ENCODE results near the gene DAB2IP.
"Not testable (repeated sequence)": the region's sequence is repeated elsewhere in the genome, so short reads cannot be mapped to it uniquely, and the experiment has no call there.

The DAB2IP gene

DNA sequence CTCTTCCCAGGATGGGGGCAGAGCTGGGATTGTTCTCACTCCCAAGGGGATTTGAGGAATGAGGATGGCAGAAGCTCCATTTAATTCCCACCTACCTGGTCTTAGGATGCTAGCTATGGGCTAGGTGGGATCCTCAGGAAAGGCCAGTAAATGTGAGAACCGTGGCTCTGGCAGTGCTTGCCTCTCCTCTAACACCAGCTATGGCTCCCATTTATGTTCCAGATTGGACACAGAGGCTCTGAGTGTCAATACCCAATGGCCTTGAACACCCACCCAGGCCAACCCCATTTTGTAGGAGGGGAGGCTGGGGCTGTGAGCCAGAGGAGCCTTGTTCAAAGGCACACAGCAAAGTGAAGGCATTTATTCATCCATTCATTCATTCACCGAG is 10.2 kb upstream of the DAB2IP start:
- Histone ChIP-seq H3K9me3 (ENCODE audit: insufficient read depth, low read depth, low read length) (no peaks in the 10 kb centered on the region), H2AFZ (ENCODE audit: insufficient read depth, low read length, poor library complexity) (no peak overlapping the region), H3K27me3 (ENCODE audit: insufficient read depth, low read length) (no peaks in the 10 kb centered on the region), H3K4ac (ENCODE audit: low read depth, low read length) (no peak overlapping the region), H3K79me1 (ENCODE audit: low read length) (peaks cover 6% of the 10 kb centered on the region), H3K4me3 (ENCODE audit: low read depth, low read length) (no peak overlapping the region), H3K36me3 (ENCODE audit: control insufficient read depth in 1 of 2, insufficient read depth in 2 of 2, low read length in 2 of 2) (no peaks in the 10 kb centered on the region), H3K27ac (ENCODE audit: low read depth, low read length) (no peak overlapping the region), H3K23ac (ENCODE audit: low read length) (no peak overlapping the region), H2BK5ac (ENCODE audit: low read depth, low read length, poor library complexity) (no peak overlapping the region), H3K14ac (ENCODE audit: low read length) (no peak overlapping the region), H3K4me1 (ENCODE audit: control insufficient read depth in 1 of 2, insufficient read depth in 2 of 2, low read length in 2 of 2) (peaks cover 14% of the 10 kb centered on the region in 2 experiments), H4K8ac (ENCODE audit: low read depth, low read length) (no peak overlapping the region), H3K79me2 (ENCODE audit: control insufficient read depth, insufficient read depth, low read length, poor library complexity) (no peaks in the 10 kb centered on the region), H3K9ac (ENCODE audit: low read length) (no peak overlapping the region), H3K4me2 (ENCODE audit: low read length) (no peak overlapping the region), H4K91ac (ENCODE audit: low read depth, low read length) (no peak overlapping the region), H3K18ac (ENCODE audit: low read length) (no peak overlapping the region), H2AK5ac (ENCODE audit: low read length) (peak overlapping the region; percentile 32), H2BK120ac (ENCODE audit: insufficient read depth, low read length, poor library complexity) (no peak overlapping the region), H4K12ac (ENCODE audit: low read depth, low read length) (no peak overlapping the region), H2BK12ac (ENCODE audit: low read length) (no peak overlapping the region)
- no CpG with 5 or more reads among the region's 2 CpGs for WGBS (ENCODE audit: extremely low coverage, insufficient coverage, insufficient read length)
- DNase-seq: no peak

DNA sequence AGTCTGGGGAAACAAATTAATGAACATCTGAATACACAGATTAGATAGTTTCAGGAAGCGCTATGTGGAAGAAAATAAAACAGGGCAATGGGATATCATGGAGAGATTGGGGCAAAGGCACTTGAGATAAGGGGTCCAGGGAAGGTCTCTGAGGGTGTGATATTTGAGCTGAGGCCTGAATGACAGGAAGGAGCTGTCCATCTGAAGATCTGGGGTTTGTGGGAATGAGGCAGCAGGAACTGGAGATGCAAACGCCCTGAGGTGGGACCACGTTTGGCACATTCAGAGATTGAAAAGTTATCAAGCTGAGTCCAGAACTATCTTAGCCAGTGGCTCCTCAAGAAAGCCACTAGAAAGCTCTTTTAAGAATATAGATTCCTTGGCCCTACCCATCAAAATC is 8.7 kb upstream of the DAB2IP start:
- WGBS (ENCODE audit: extremely low coverage, insufficient coverage, insufficient read length): no CpG with 5 or more reads among the region's 3 CpGs

DNA sequence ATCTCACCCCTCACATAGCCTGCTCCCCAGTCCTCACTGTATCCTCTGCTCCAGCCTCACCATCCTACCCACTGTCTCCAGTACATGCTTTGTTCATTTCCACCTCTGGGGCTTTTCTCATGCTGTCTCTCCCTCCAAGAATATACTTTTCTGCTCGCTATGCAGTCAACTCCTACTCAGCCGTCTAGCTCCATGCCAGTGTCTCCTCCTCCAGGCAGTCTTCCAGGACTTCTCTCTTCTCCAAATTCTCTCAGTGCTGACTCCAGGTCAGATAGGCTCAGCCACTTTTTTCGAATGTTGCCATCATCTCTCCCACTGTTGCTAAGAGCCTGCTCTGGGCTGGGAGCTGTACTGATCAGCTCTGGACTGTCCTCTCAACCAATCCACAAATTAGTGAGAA is 8.0 kb upstream of the DAB2IP start:
- Histone ChIP-seq H4K8ac (ENCODE audit: low read depth, low read length) (no peak overlapping the region), H3K4me2 (ENCODE audit: low read length) (no peak overlapping the region), H3K4me1 (ENCODE audit: control insufficient read depth in 1 of 2, insufficient read depth in 2 of 2, low read length in 2 of 2) (peaks cover 22 to 24% of the 10 kb centered on the region in 2 experiments), H3K23ac (ENCODE audit: low read length) (no peak overlapping the region), H2AK5ac (ENCODE audit: low read length) (no peak overlapping the region), H3K79me1 (ENCODE audit: low read length) (peaks cover 13% of the 10 kb centered on the region), H2BK120ac (ENCODE audit: insufficient read depth, low read length, poor library complexity) (no peak overlapping the region), H3K36me3 (ENCODE audit: control insufficient read depth in 1 of 2, insufficient read depth in 2 of 2, low read length in 2 of 2) (no peaks in the 10 kb centered on the region), H4K12ac (ENCODE audit: low read depth, low read length) (no peak overlapping the region), H3K4ac (ENCODE audit: low read depth, low read length) (no peak overlapping the region), H3K18ac (ENCODE audit: low read length) (peak overlapping the region; percentile 33), H3K14ac (ENCODE audit: low read length) (no peak overlapping the region), H2BK5ac (ENCODE audit: low read depth, low read length, poor library complexity) (no peak overlapping the region), H3K9me3 (ENCODE audit: insufficient read depth, low read depth, low read length) (no peaks in the 10 kb centered on the region), H3K79me2 (ENCODE audit: control insufficient read depth, insufficient read depth, low read length, poor library complexity) (no peaks in the 10 kb centered on the region), H2AFZ (ENCODE audit: insufficient read depth, low read length, poor library complexity) (no peak overlapping the region), H3K27ac (ENCODE audit: low read depth, low read length) (no peak overlapping the region), H3K9ac (ENCODE audit: low read length) (no peak overlapping the region), H3K4me3 (ENCODE audit: low read depth, low read length) (no peak overlapping the region), H3K27me3 (ENCODE audit: insufficient read depth, low read length) (no peaks in the 10 kb centered on the region), H4K91ac (ENCODE audit: low read depth, low read length) (no peak overlapping the region), H2BK12ac (ENCODE audit: low read length) (peak overlapping the region; percentile 0)
- DNase-seq: no peak
- no CpG with 5 or more reads among the region's 3 CpGs for WGBS (ENCODE audit: extremely low coverage, insufficient coverage, insufficient read length)

More for the DNA sequence above, 8.7 kb upstream of the DAB2IP start:
- Histone ChIP-seq H3K79me2 (ENCODE audit: control insufficient read depth, insufficient read depth, low read length, poor library complexity) (no peaks in the 10 kb centered on the region), H2AK5ac (ENCODE audit: low read length) (no peak overlapping the region), H3K4ac (ENCODE audit: low read depth, low read length) (no peak overlapping the region), H3K18ac (ENCODE audit: low read length) (no peak overlapping the region), H3K36me3 (ENCODE audit: control insufficient read depth in 1 of 2, insufficient read depth in 2 of 2, low read length in 2 of 2) (no peaks in the 10 kb centered on the region), H4K8ac (ENCODE audit: low read depth, low read length) (no peak overlapping the region), H2BK5ac (ENCODE audit: low read depth, low read length, poor library complexity) (no peak overlapping the region), H3K9me3 (ENCODE audit: insufficient read depth, low read depth, low read length) (no peaks in the 10 kb centered on the region), H3K4me3 (ENCODE audit: low read depth, low read length) (no peak overlapping the region), H2AFZ (ENCODE audit: insufficient read depth, low read length, poor library complexity) (no peak overlapping the region), H3K14ac (ENCODE audit: low read length) (no peak overlapping the region), H4K12ac (ENCODE audit: low read depth, low read length) (no peak overlapping the region), H4K91ac (ENCODE audit: low read depth, low read length) (no peak overlapping the region), H3K23ac (ENCODE audit: low read length) (no peak overlapping the region), H3K4me2 (ENCODE audit: low read length) (no peak overlapping the region), H3K4me1 (ENCODE audit: control insufficient read depth in 1 of 2, insufficient read depth in 2 of 2, low read length in 2 of 2) (peaks cover 19 to 21% of the 10 kb centered on the region in 2 experiments), H3K79me1 (ENCODE audit: low read length) (peaks cover 13% of the 10 kb centered on the region), H2BK12ac (ENCODE audit: low read length) (no peak overlapping the region), H2BK120ac (ENCODE audit: insufficient read depth, low read length, poor library complexity) (no peak overlapping the region), H3K27me3 (ENCODE audit: insufficient read depth, low read length) (no peaks in the 10 kb centered on the region), H3K9ac (ENCODE audit: low read length) (no peak overlapping the region), H3K27ac (ENCODE audit: low read depth, low read length) (no peak overlapping the region)
- no peak for DNase-seq

DNA sequence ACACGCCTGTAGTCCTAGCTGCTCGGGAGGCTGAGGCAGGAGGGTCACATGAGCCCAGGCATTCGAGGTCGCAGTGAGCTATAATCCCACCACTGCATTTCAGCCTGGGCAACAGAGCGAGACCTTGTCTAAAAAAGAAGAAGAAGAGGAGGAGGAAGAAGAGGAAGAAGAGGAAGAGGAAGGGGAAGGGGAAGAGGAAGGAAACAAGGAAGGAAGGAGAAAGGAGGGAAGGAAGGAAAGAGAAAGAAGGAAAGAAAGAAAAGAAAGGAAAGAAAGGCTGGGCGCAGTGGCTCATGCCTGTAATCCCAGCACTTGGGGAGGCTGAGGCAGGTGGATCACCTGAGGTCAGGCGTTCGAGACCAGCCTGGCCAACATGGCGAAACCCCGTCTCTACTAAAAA is 7.4 kb upstream of the DAB2IP start:
- DNase-seq; H3K4me2 ChIP-seq (ENCODE audit: low read length); H3K79me2 ChIP-seq (ENCODE audit: control insufficient read depth, insufficient read depth, low read length, poor library complexity); H2AFZ ChIP-seq (ENCODE audit: insufficient read depth, low read length, poor library complexity); H4K12ac ChIP-seq (ENCODE audit: low read depth, low read length); H2AK5ac ChIP-seq (ENCODE audit: low read length); H3K14ac ChIP-seq (ENCODE audit: low read length); H3K36me3 ChIP-seq (ENCODE audit: control insufficient read depth in 1 of 2, insufficient read depth in 2 of 2, low read length in 2 of 2); H3K9ac ChIP-seq (ENCODE audit: low read length); H3K27me3 ChIP-seq (ENCODE audit: insufficient read depth, low read length); H4K91ac ChIP-seq (ENCODE audit: low read depth, low read length); H3K23ac ChIP-seq (ENCODE audit: low read length); H3K9me3 ChIP-seq (ENCODE audit: insufficient read depth, low read depth, low read length); H3K4ac ChIP-seq (ENCODE audit: low read depth, low read length); H4K8ac ChIP-seq (ENCODE audit: low read depth, low read length); H2BK120ac ChIP-seq (ENCODE audit: insufficient read depth, low read length, poor library complexity); H3K18ac ChIP-seq (ENCODE audit: low read length); H2BK5ac ChIP-seq (ENCODE audit: low read depth, low read length, poor library complexity); H2BK12ac ChIP-seq (ENCODE audit: low read length); H3K27ac ChIP-seq (ENCODE audit: low read depth, low read length); H3K4me3 ChIP-seq (ENCODE audit: low read depth, low read length): not testable (repeated sequence)
- Histone ChIP-seq H3K79me1 (ENCODE audit: low read length) (peaks cover 19% of the 10 kb centered on the region), H3K4me1 (ENCODE audit: control insufficient read depth in 1 of 2, insufficient read depth in 2 of 2, low read length in 2 of 2) (peaks cover 28 to 30% of the 10 kb centered on the region in 2 experiments)
- WGBS (ENCODE audit: extremely low coverage, insufficient coverage, insufficient read length): no CpG with 5 or more reads among the region's 10 CpGs

All from trophoblast cell (in vitro differentiated cells and primary cell).